Testis (tissue), 3 donors: ENCODE results near the gene SLC7A6. TPM values are rescaled to one million over a fixed set of nuclear protein-coding genes. Genes with fewer than 3 reads are reported as not detected.
A peak's percentile ranks its signal among the peaks of the same experiment; 100 is the strongest.

Source experiments
- DNase-seq: peaks from one replicate; pipeline ENCODE4 v3.0.0-alpha.2; 2019
- H3K27ac ChIP-seq, 2 donors: fragments of 200-600 bp; sonication (generic); one replicate each; pipeline ENCODE4 v1.5.1; 2019
- H3K27me3 ChIP-seq: fragments of 200-600 bp; sonication (generic); one replicate; pipeline ENCODE4 v1.5.1; 2019
- H3K36me3 ChIP-seq: fragments of 200-600 bp; sonication (generic); one replicate; pipeline ENCODE4 v1.5.1; 2017; ENCODE audit warnings: low read depth; ENCODE audit errors: missing control alignments
- H3K4me1 ChIP-seq: fragments of 200-600 bp; sonication (generic); one replicate; pipeline ENCODE4 v1.5.1; 2019
- H3K4me3 ChIP-seq, 2 donors: fragments of 200-600 bp; sonication (generic); one replicate each; pipeline ENCODE4 v1.5.1; 2017 to 2019
- H3K9me3 ChIP-seq: fragments of 200-600 bp; sonication (generic); one replicate; pipeline ENCODE4 v1.5.1; 2017
- CTCF ChIP-seq, 3 experiments: fragments of 450-650 bp in 2 of 3; fragments of 200-600 bp in 1 of 3; sonication (generic) in 1 of 3; IDR thresholded peaks; one replicate each; pipeline ENCODE4 v1.5.1; 2016 to 2019; ENCODE audit warnings: antibody characterized with exemption in 3 of 3, mild to moderate bottlenecking in 2 of 3, moderate library complexity in 1 of 3
- POLR2A ChIP-seq: fragments of 450-650 bp; IDR thresholded peaks from one replicate; pipeline ENCODE4 v1.6.1; 2017; ENCODE audit warnings: antibody characterized with exemption, mild to moderate bottlenecking, moderate library complexity
- WGBS, 2 donors: methylation state at CpG; one replicate each; pipeline ENCODE4 v1.1.5; 2018; 5-methylcytosine and 5-hydroxymethylcytosine counted together
- intact Hi-C: fragments of 100-400 bp; cut with DNase I; formaldehyde crosslinking; loops from one replicate; pipeline ENCODE4 v1.15.1; 2023; ENCODE audit warnings: low total_unique reads
- polyA plus RNA-seq: library from polyadenylated mRNA; stranded (reverse); fragments of 350-450 nt; fragmentation: Illumina TruSeq; extraction: RNeasy Lipid Tissue Mini Kit (QIAGEN cat#74804); gene quantifications from one replicate; pipeline ENCODE4 v1.2.3, GENCODE V29; 2014; ENCODE audit warnings: low read depth, low replicate concordance; ENCODE audit not compliant: insufficient read depth
- total RNA-seq, 2 donors: library from RNA; depleted of rRNA; stranded (reverse); fragments of >200 nt; gene quantifications; one replicate each; pipeline ENCODE4 v1.2.3, GENCODE V29; 2016

SLC7A6 gene
- total and polyA plus RNA-seq, 3 donors from 2014 or later: 28.6 to 48.6 (median 42.2) TPM

- intact Hi-C loops: no loop called here
- no peaks in the 10 kb centered on the region for H3K27me3 ChIP-seq
- no peak overlapping the region for H3K4me3 ChIP-seq
- DNase-seq: no peak
- peaks cover 35% of the 10 kb centered on the region for H3K4me1 ChIP-seq
- H3K36me3 ChIP-seq: no peaks in the 10 kb centered on the region
- peak overlapping the region in 1 of 2 donors; percentile 14 for H3K27ac ChIP-seq
- WGBS, 2 donors: 66 to 68% methylated on average over 4 of the region's 4 CpGs
- TF ChIP-seq CTCF (IDR thresholded peaks at IDR 0.05): no peak
- no peak for TF ChIP-seq POLR2A
- no peaks in the 10 kb centered on the region for H3K9me3 ChIP-seq
Measured at GRCh38 chr16:68275611-68276191, 11.4 kb downstream of the SLC7A6 start.

- no peak for TF ChIP-seq CTCF (IDR thresholded peaks at IDR 0.05)
- no peak for TF ChIP-seq POLR2A
- H3K4me3 ChIP-seq: no peak overlapping the region
- no peak for DNase-seq
- 48 to 56% methylated on average over 3 of the region's 3 CpGs for WGBS, 2 donors
- intact Hi-C loops: no loop called here
- peaks cover 30% of the 10 kb centered on the region for H3K4me1 ChIP-seq
- H3K9me3 ChIP-seq: no peaks in the 10 kb centered on the region
- no peaks in the 10 kb centered on the region for H3K27me3 ChIP-seq
- peak overlapping the region in 1 of 2 donors; percentile 14 for H3K27ac ChIP-seq
- H3K36me3 ChIP-seq: no peaks in the 10 kb centered on the region
Measured at GRCh38 chr16:68276223-68276622, 11.9 kb downstream of the SLC7A6 start.

- no peaks in the 10 kb centered on the region for H3K36me3 ChIP-seq
- no peak overlapping the region for H3K27ac ChIP-seq
- no peak overlapping the region for H3K4me3 ChIP-seq
- peaks cover 49% of the 10 kb centered on the region for H3K4me1 ChIP-seq
- H3K9me3 ChIP-seq: no peaks in the 10 kb centered on the region
- DNase-seq: no peak
- intact Hi-C loops: no loop called here
- H3K27me3 ChIP-seq: no peaks in the 10 kb centered on the region
- TF ChIP-seq CTCF (IDR thresholded peaks at IDR 0.05) (no peak), POLR2A (no peak)
- 91 to 96% methylated on average over 13 of the region's 13 CpGs for WGBS, 2 donors
Measured at GRCh38 chr16:68279726-68280558, 15.6 kb downstream of the SLC7A6 start.

GRCh38 chr16:68281368-68282063 lies 17.2 kb downstream of the SLC7A6 start:
- Histone ChIP-seq H3K4me1 (peaks cover 46% of the 10 kb centered on the region), H3K36me3 (no peaks in the 10 kb centered on the region), H3K27me3 (no peaks in the 10 kb centered on the region), H3K9me3 (no peaks in the 10 kb centered on the region), H3K27ac (peak overlapping the region; percentile 64 to 90), H3K4me3 (no peak overlapping the region)
- WGBS, 2 donors: 81 to 93% methylated on average over 4 of the region's 4 CpGs
- no peak for DNase-seq
- TF ChIP-seq POLR2A (no peak), CTCF (IDR thresholded peaks at IDR 0.05) (no peak)
- intact Hi-C loops: no loop called here
